SK-N-SH (cell line): ENCODE measurements around the gene MTERF4. TPM values are rescaled to one million over a fixed set of nuclear protein-coding genes. Genes with fewer than 3 reads are reported as not detected.

ENCODE experiments used
- CTCF ChIA-PET: fragments of 300-600, 350-600 bp; formaldehyde crosslinking; extraction: SDS; loops from one replicate; lab custom pipeline; 2021; lab: Yijun Ruan, JAX
- POLR2A ChIA-PET: fragments of 350-600 bp; sonication (Branson Sonifier 250); formaldehyde crosslinking; extraction: SDS; loops from one replicate; lab custom pipeline; 2020; ENCODE audit warnings: antibody characterized with exemption, inconsistent platforms; lab: Yijun Ruan, JAX
- DNase-seq: peaks from one replicate; pipeline ENCODE4 v3.0.0; 2012
- H2AFZ ChIP-seq: fragments of 200-600 bp; sonication (generic); 2 replicates; pipeline ENCODE4 v1.8.1; 2016; ENCODE audit warnings: antibody characterized with exemption, mild to moderate bottlenecking, low read depth
- H3F3A ChIP-seq: fragments of 200-600 bp; sonication (generic); replicated peaks from 2 replicates; pipeline ENCODE3; 2016; ENCODE audit warnings: antibody characterized with exemption, mild to moderate bottlenecking; ENCODE audit not compliant: insufficient read depth
- H3K27ac ChIP-seq, 2 experiments: fragments of 200-500 bp in 1 of 2; fragments of 200-600 bp in 1 of 2; sonication (Bioruptor generic) in 1 of 2; sonication (generic), shearing (Covaris generic) in 1 of 2; 2 replicates each; pipeline versions ENCODE4 v1.5.1 to v1.6.1; 2014 to 2016; ENCODE audit warnings: low read depth in 2 of 2, inconsistent platforms in 1 of 2, low read length in 1 of 2, mild to moderate bottlenecking in 1 of 2, mixed read lengths in 1 of 2
- H3K27me3 ChIP-seq: fragments of 200-600 bp; sonication (generic), shearing (Covaris generic); 2 replicates; pipeline ENCODE4 v1.6.1; 2016; ENCODE audit warnings: mixed run types; ENCODE audit not compliant: insufficient read depth
- H3K36me3 ChIP-seq, 2 experiments: fragments of 200-500 bp in 1 of 2; fragments of 200-600 bp in 1 of 2; sonication (Bioruptor generic) in 1 of 2; sonication (generic) in 1 of 2; replicated peaks in 1 of 2; 2 replicates each; pipeline versions ENCODE3 to v1.5.1; 2014 to 2016; ENCODE audit warnings: low read length in 1 of 2, mild to moderate bottlenecking in 1 of 2; ENCODE audit not compliant: insufficient read depth in 2 of 2, control insufficient read depth in 1 of 2
- H3K4me1 ChIP-seq, 2 experiments: fragments of 200-500 bp in 1 of 2; fragments of 200-600 bp in 1 of 2; sonication (Bioruptor generic) in 1 of 2; sonication (generic), shearing (Covaris generic) in 1 of 2; 2 replicates each; pipeline versions ENCODE4 v1.5.1 to v1.6.1; 2014 to 2016; ENCODE audit warnings: low read depth in 1 of 2, low read length in 1 of 2, mixed run types in 1 of 2; ENCODE audit not compliant: insufficient read depth in 2 of 2, control insufficient read depth in 1 of 2
- H3K4me2 ChIP-seq: fragments of 200-600 bp; sonication (generic), shearing (Covaris generic); 2 replicates; pipeline ENCODE4 v1.6.1; 2017; ENCODE audit warnings: mixed run types
- H3K4me3 ChIP-seq, 2 experiments: fragments of 200-500 bp in 1 of 2; fragments of 200-600 bp in 1 of 2; sonication (Bioruptor generic) in 1 of 2; sonication (generic), shearing (Covaris generic) in 1 of 2; 2 replicates each; pipeline versions ENCODE4 v1.5.1 to v1.8.1; 2014 to 2016; ENCODE audit warnings: low read depth in 2 of 2, inconsistent platforms in 1 of 2, low read length in 1 of 2, mild to moderate bottlenecking in 1 of 2, mixed read lengths in 1 of 2, moderate library complexity in 1 of 2
- H3K79me2 ChIP-seq: fragments of 200-600 bp; sonication (generic); 2 replicates; pipeline ENCODE4 v1.8.1; 2017; ENCODE audit warnings: mild to moderate bottlenecking; ENCODE audit not compliant: insufficient read depth
- H3K9ac ChIP-seq: fragments of 200-600 bp; sonication (generic); 2 replicates; pipeline ENCODE4 v1.6.1; 2017; ENCODE audit warnings: mixed run types
- H3K9me2 ChIP-seq: fragments of 200-600 bp; sonication (generic); 2 replicates; pipeline ENCODE4 v1.6.1; 2017; ENCODE audit warnings: mixed run types
- H3K9me3 ChIP-seq: fragments of 200-600 bp; sonication (generic); 2 replicates; pipeline ENCODE4 v1.6.1; 2017; ENCODE audit warnings: mixed run types, mild to moderate bottlenecking, moderate library complexity
- H4K20me1 ChIP-seq: fragments of 200-600 bp; sonication (generic); 2 replicates; pipeline ENCODE4 v1.6.1; 2017; ENCODE audit warnings: mild to moderate bottlenecking, mixed run types; ENCODE audit not compliant: insufficient read depth
- IRF3 ChIP-seq: fragments of 150-350 bp; IDR thresholded peaks from 2 replicates; pipeline ENCODE4 v1.6.1; 2016; ENCODE audit warnings: mild to moderate bottlenecking, low read depth, low read length
- JUND ChIP-seq: IDR thresholded peaks from 2 replicates; pipeline ENCODE4 v1.4.0; 2012
- MEF2A ChIP-seq: IDR thresholded peaks from 2 replicates; pipeline ENCODE4 v1.4.0; 2012; ENCODE audit warnings: low read depth, borderline replicate concordance
- NRF1 ChIP-seq: IDR thresholded peaks from 2 replicates; pipeline ENCODE4 v1.6.1; 2012; ENCODE audit warnings: low read depth, mild to moderate bottlenecking, low read length
- POLR2AphosphoS5 ChIP-seq: IDR thresholded peaks from 2 replicates; pipeline ENCODE4 v1.6.1; 2012; ENCODE audit warnings: low read depth, low read length
- RXRA ChIP-seq: IDR thresholded peaks from 2 replicates; pipeline ENCODE4 v1.4.0; 2012; ENCODE audit warnings: low read depth, mild to moderate bottlenecking, borderline replicate concordance
- TAF1 ChIP-seq: IDR thresholded peaks from 2 replicates; pipeline ENCODE4 v1.6.1; 2012; ENCODE audit warnings: low read depth, mild to moderate bottlenecking, low read length, moderate library complexity, borderline replicate concordance
- TCF12 ChIP-seq: IDR thresholded peaks from 2 replicates; pipeline ENCODE4 v1.4.0; 2012
- USF1 ChIP-seq: IDR thresholded peaks from 2 replicates; pipeline ENCODE4 v1.4.0; 2012; ENCODE audit warnings: low read depth, borderline replicate concordance
- USF2 ChIP-seq: fragments of 150-350 bp; IDR thresholded peaks from 2 replicates; pipeline ENCODE4 v1.6.1; 2017; ENCODE audit warnings: antibody characterized with exemption, low read length, low read depth, borderline replicate concordance
- YY1 ChIP-seq: IDR thresholded peaks from 2 replicates; pipeline ENCODE4 v1.4.0; 2012; ENCODE audit warnings: low read depth, mild to moderate bottlenecking
- WGBS: methylation state at CpG from one replicate; pipeline ENCODE4 v1.1.6; 2017; ENCODE audit warnings: low lambda C conversion rate; 5-methylcytosine and 5-hydroxymethylcytosine counted together
- polyA plus RNA-seq, 3 experiments: library from polyadenylated mRNA; depleted of rRNA; stranded (reverse); fragments of >200 nt; gene quantifications; 2 replicates each; pipeline ENCODE4 v1.2.3, GENCODE V29; 2012

MTERF4 gene
- polyA plus RNA-seq, 1 of the 3 experiments (the other 2 are of a cell fraction), result 31.0 TPM

- H3K4me2 ChIP-seq, result no peak overlapping the region
- no peaks in the 10 kb centered on the region for H3K4me1 ChIP-seq
- H4K20me1 ChIP-seq, result no peaks in the 10 kb centered on the region
- H3K79me2 ChIP-seq, result no peaks in the 10 kb centered on the region
- no peaks in the 10 kb centered on the region for H3K9me2 ChIP-seq
- ChIA-PET POLR2A (no interaction called here), CTCF (interaction anchor here (0.9 to 1.0 kb wide), 2 partner anchors 216 to 279 kb away, joined by 3 read pairs; no protein-coding TSS in a partner anchor)
- H3K27me3 ChIP-seq, result no peaks in the 10 kb centered on the region
- H3K36me3 ChIP-seq, result no peaks in the 10 kb centered on the region
- no peaks in the 10 kb centered on the region for H3K9me3 ChIP-seq
- H3K4me3 ChIP-seq, result no peak overlapping the region
- H3F3A ChIP-seq, result no peaks in the 10 kb centered on the region
- no peak overlapping the region for H2AFZ ChIP-seq
- H3K9ac ChIP-seq, result no peak overlapping the region
- TF ChIP-seq YY1, result no peak
- 89% methylated on average over 13 of the region's 16 CpGs for WGBS
- no peak for DNase-seq
- no peak overlapping the region for H3K27ac ChIP-seq
These were observed 28.2 kb upstream of the MTERF4 start for GRCh38 chr2:241130316-241130715.

GRCh38 chr2:241129086-241129871, 27.2 kb upstream of the MTERF4 start:
- Histone ChIP-seq H4K20me1 (no peaks in the 10 kb centered on the region), H3K4me2 (no peak overlapping the region), H3K9me3 (no peaks in the 10 kb centered on the region), H3F3A (no peaks in the 10 kb centered on the region), H2AFZ (no peak overlapping the region), H3K79me2 (no peaks in the 10 kb centered on the region), H3K27me3 (no peaks in the 10 kb centered on the region), H3K9me2 (no peaks in the 10 kb centered on the region), H3K4me1 (no peaks in the 10 kb centered on the region), H3K4me3 (no peak overlapping the region), H3K9ac (no peak overlapping the region), H3K27ac (no peak overlapping the region), H3K36me3 (no peaks in the 10 kb centered on the region)
- ChIA-PET POLR2A (no interaction called here), CTCF (interaction anchor here (0.9 to 1.0 kb wide), 2 partner anchors 215 to 278 kb away, joined by 3 read pairs; no protein-coding TSS in a partner anchor)
- TF ChIP-seq POLR2AphosphoS5 (no peak), JUND (no peak), IRF3 (no peak), TCF12 (no peak), NRF1 (no peak), USF1 (no peak), USF2 (no peak), RXRA (no peak), TAF1 (no peak), MEF2A (no peak), YY1 (no peak)
- 85% methylated on average over 11 of the region's 12 CpGs for WGBS
- DNase-seq, result no peak
